HEK293 (cell line): ENCODE data around the gene EMC7.

Experiments
- CTCF ChIA-PET: fragments of 350-600 bp; formaldehyde crosslinking; extraction: SDS; loops from one replicate; lab custom pipeline; 2021; ENCODE audit warnings: antibody characterized with exemption; lab: Yijun Ruan, JAX
- POLR2A ChIA-PET: fragments of 300-600 bp; formaldehyde crosslinking; extraction: SDS; loops from one replicate; lab custom pipeline; 2020; ENCODE audit warnings: antibody characterized with exemption, inconsistent platforms; lab: Yijun Ruan, JAX
- H3K27ac ChIP-seq: fragments of 200-500 bp; sonication (Bioruptor generic); 2 replicates; pipeline ENCODE4 v1.5.1; 2014; ENCODE audit warnings: low read depth, low read length, control low read depth, inconsistent platforms; ENCODE audit errors: extremely low read depth
- H3K36me3 ChIP-seq, 2 experiments: fragments of 200-500 bp in 1 of 2; sonication (Bioruptor generic) in 1 of 2; 1 replicate in 1 of 2; 2 replicates in 1 of 2; pipeline ENCODE4 v1.5.1; 2014 to 2017; ENCODE audit warnings: inconsistent platforms in 2 of 2, low read length in 2 of 2; ENCODE audit not compliant: control insufficient read depth in 2 of 2, insufficient read depth in 1 of 2
- H3K4me1 ChIP-seq: fragments of 200-500 bp; sonication (Bioruptor generic); 2 replicates; pipeline ENCODE4 v1.5.1; 2014; ENCODE audit warnings: mild to moderate bottlenecking, low read length, inconsistent platforms; ENCODE audit not compliant: control insufficient read depth, insufficient read depth
- H3K4me3 ChIP-seq: 2 replicates; pipeline ENCODE4 v1.5.1; 2011; ENCODE audit warnings: low read depth, mild to moderate bottlenecking, control low read depth, low read length, moderate library complexity
- H3K9me3 ChIP-seq: fragments of 200-500 bp; sonication (Bioruptor generic); 2 replicates; pipeline ENCODE4 v1.5.1; 2014; ENCODE audit warnings: low read depth, low read length, inconsistent platforms; ENCODE audit not compliant: control insufficient read depth, insufficient read depth
- MYNN ChIP-seq: fragments of 450-650 bp; formaldehyde crosslinking; IDR thresholded peaks from 2 replicates; pipeline ENCODE4 v1.5.1; 2016; ENCODE audit warnings: missing biosample characterization, missing genetic modification characterization, borderline replicate concordance
- SCRT1 ChIP-seq: fragments of 450-650 bp; formaldehyde crosslinking; IDR thresholded peaks from 2 replicates; pipeline ENCODE4 v1.5.1; 2016; ENCODE audit warnings: missing biosample characterization, missing genetic modification characterization, borderline replicate concordance
- ZBTB17 ChIP-seq: fragments of 450-650 bp; formaldehyde crosslinking; IDR thresholded peaks from 2 replicates; pipeline ENCODE4 v1.5.1; 2016; ENCODE audit warnings: missing biosample characterization, missing genetic modification characterization
- ZBTB21 ChIP-seq: fragments of 450-650 bp; formaldehyde crosslinking; IDR thresholded peaks from 2 replicates; pipeline ENCODE4 v1.5.1; 2017; ENCODE audit warnings: missing biosample characterization, missing genetic modification characterization
- ZFP3 ChIP-seq: fragments of 450-650 bp; formaldehyde crosslinking; IDR thresholded peaks from 2 replicates; pipeline ENCODE4 v1.5.1; 2016; ENCODE audit warnings: low read depth, missing biosample characterization, missing genetic modification characterization
- ZNF112 ChIP-seq: fragments of 450-650 bp; formaldehyde crosslinking; IDR thresholded peaks from 2 replicates; pipeline ENCODE4 v1.5.0; 2017; ENCODE audit warnings: missing biosample characterization, missing genetic modification characterization
- ZNF114 ChIP-seq: fragments of 450-650 bp; formaldehyde crosslinking; IDR thresholded peaks from 2 replicates; pipeline ENCODE4 v1.5.0; 2017; ENCODE audit warnings: missing biosample characterization, missing genetic modification characterization
- ZNF132 ChIP-seq: fragments of 450-650 bp; formaldehyde crosslinking; IDR thresholded peaks from 2 replicates; pipeline ENCODE4 v1.5.1; 2017; ENCODE audit warnings: missing biosample characterization, missing genetic modification characterization, borderline replicate concordance
- ZNF133 ChIP-seq: fragments of 450-650 bp; formaldehyde crosslinking; IDR thresholded peaks from 2 replicates; pipeline ENCODE4 v1.5.1; 2016; ENCODE audit warnings: missing biosample characterization, missing genetic modification characterization
- ZNF184 ChIP-seq: fragments of 450-650 bp; IDR thresholded peaks from 2 replicates; pipeline ENCODE4 v1.5.1; 2018; ENCODE audit warnings: missing biosample characterization, mild to moderate bottlenecking, missing genetic modification characterization
- ZNF221 ChIP-seq: fragments of 450-650 bp; formaldehyde crosslinking; IDR thresholded peaks from 2 replicates; pipeline ENCODE4 v1.5.1; 2017; ENCODE audit warnings: missing biosample characterization, missing genetic modification characterization, borderline replicate concordance
- ZNF23 ChIP-seq: fragments of 450-650 bp; formaldehyde crosslinking; IDR thresholded peaks from 2 replicates; pipeline ENCODE4 v1.5.1; 2016; ENCODE audit warnings: missing biosample characterization, missing genetic modification characterization, borderline replicate concordance
- ZNF266 ChIP-seq: fragments of 450-650 bp; formaldehyde crosslinking; IDR thresholded peaks from 2 replicates; pipeline ENCODE4 v1.5.1; 2016; ENCODE audit warnings: missing biosample characterization, missing genetic modification characterization, low read depth
- ZNF350 ChIP-seq: fragments of 450-650 bp; formaldehyde crosslinking; IDR thresholded peaks from 2 replicates; pipeline ENCODE4 v1.5.0; 2017; ENCODE audit warnings: missing biosample characterization, mild to moderate bottlenecking, missing genetic modification characterization
- ZNF354C ChIP-seq: fragments of 450-650 bp; formaldehyde crosslinking; IDR thresholded peaks from 2 replicates; pipeline ENCODE4 v1.5.1; 2016; ENCODE audit warnings: missing biosample characterization, missing genetic modification characterization, low read depth, borderline replicate concordance
- ZNF404 ChIP-seq: fragments of 450-650 bp; formaldehyde crosslinking; IDR thresholded peaks from 2 replicates; pipeline ENCODE4 v1.5.1; 2017; ENCODE audit warnings: missing biosample characterization, missing genetic modification characterization
- ZNF549 ChIP-seq: fragments of 450-650 bp; IDR thresholded peaks from 2 replicates; pipeline ENCODE4 v1.5.1; 2018; ENCODE audit warnings: missing biosample characterization, missing genetic modification characterization, mild to moderate bottlenecking, inconsistent platforms, moderate library complexity
- ZNF555 ChIP-seq: fragments of 450-650 bp; formaldehyde crosslinking; conservative IDR thresholded peaks from 2 replicates; pipeline ENCODE4 v1.5.1; 2017; ENCODE audit warnings: missing biosample characterization, mild to moderate bottlenecking, missing genetic modification characterization, inconsistent platforms
- ZNF747 ChIP-seq: fragments of 450-650 bp; formaldehyde crosslinking; IDR thresholded peaks from 2 replicates; pipeline ENCODE4 v1.5.1; 2016; ENCODE audit warnings: missing biosample characterization, missing genetic modification characterization
- ZNF792 ChIP-seq: fragments of 450-650 bp; formaldehyde crosslinking; IDR thresholded peaks from 2 replicates; pipeline ENCODE4 v1.5.1; 2016; ENCODE audit warnings: missing biosample characterization, missing genetic modification characterization
- ZNF843 ChIP-seq: fragments of 450-650 bp; formaldehyde crosslinking; IDR thresholded peaks from 2 replicates; pipeline ENCODE4 v1.5.1; 2016; ENCODE audit warnings: missing biosample characterization, missing genetic modification characterization
- TF ChIP-seq, protein P1 (sequence below): fragments of 450-650 bp; formaldehyde crosslinking; IDR thresholded peaks from 2 replicates; pipeline ENCODE4 v1.5.1; 2016; ENCODE audit warnings: missing biosample characterization, missing genetic modification characterization
- TF ChIP-seq, protein P2 (sequence below): fragments of 450-650 bp; formaldehyde crosslinking; IDR thresholded peaks from 2 replicates; pipeline ENCODE4 v1.5.1; 2016; ENCODE audit warnings: missing biosample characterization, missing genetic modification characterization
- TF ChIP-seq, protein P3 (sequence below): fragments of 450-650 bp; formaldehyde crosslinking; IDR thresholded peaks from 2 replicates; pipeline ENCODE4 v1.5.1; 2016; ENCODE audit warnings: missing biosample characterization, missing genetic modification characterization
- TF ChIP-seq, protein P4 (sequence below): fragments of 450-650 bp; formaldehyde crosslinking; IDR thresholded peaks from 2 replicates; pipeline ENCODE4 v1.5.1; 2016; ENCODE audit warnings: missing biosample characterization, missing genetic modification characterization, borderline replicate concordance

EMC7 gene

DNA sequence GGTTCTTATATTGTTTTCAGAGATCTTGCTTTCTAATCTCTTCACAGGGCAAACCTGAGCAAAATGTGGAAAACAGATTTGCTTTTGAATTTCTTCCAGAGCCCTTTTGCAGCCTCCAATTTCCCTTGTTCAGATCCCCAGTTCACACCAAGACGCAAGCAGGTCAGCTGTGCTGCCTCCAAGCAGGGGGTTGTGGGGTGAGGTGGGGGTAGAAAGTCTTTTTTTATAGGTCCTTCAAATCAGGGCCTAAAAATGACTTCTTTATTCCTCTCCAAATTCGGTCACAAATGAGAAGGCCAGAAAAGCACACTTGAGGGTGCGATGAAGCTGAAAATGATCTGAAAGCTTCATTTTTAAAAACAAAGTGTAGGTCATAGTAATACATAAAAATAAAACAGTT, 36.4 kb downstream of the EMC7 start (continued):
- no peak for TF ChIP-seq MYNN (tag by site-specific recombination)
- TF ChIP-seq, protein P1, sequence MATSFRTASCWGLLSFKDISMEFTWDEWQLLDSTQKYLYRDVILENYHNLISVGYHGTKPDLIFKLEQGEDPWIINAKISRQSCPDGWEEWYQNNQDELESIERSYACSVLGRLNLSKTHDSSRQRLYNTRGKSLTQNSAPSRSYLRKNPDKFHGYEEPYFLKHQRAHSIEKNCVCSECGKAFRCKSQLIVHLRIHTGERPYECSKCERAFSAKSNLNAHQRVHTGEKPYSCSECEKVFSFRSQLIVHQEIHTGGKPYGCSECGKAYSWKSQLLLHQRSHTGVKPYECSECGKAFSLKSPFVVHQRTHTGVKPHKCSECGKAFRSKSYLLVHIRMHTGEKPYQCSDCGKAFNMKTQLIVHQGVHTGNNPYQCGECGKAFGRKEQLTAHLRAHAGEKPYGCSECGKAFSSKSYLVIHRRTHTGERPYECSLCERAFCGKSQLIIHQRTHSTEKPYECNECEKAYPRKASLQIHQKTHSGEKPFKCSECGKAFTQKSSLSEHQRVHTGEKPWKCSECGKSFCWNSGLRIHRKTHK (tag by site-specific recombination), result no peak
- TF ChIP-seq ZBTB21 (tag by site-specific recombination), result no peak

DNA sequence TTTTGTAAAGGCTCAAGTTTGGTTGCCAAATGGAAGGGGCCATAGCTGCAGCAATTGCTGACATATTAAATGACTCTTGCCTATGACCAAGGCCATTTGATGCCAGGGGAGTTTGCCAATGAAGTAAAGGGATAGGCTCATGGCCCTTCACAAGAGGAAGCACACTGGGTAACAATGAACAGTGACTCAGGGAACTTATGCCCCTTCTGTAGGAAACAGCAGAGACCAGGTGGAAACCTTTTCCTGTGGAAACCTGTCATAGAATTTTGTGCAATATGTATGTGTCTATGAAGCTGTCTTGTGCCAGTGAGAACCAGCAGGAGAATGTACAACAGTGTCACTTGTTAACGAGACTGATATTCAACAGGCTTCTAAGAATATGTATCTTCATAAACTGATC, 37.2 kb downstream of the EMC7 start:
- no peak overlapping the region for H3K4me3 ChIP-seq
- no peaks in the 10 kb centered on the region for H3K9me3 ChIP-seq
- H3K4me1 ChIP-seq, result no peaks in the 10 kb centered on the region
- H3K36me3 ChIP-seq, result no peaks in the 10 kb centered on the region
- ChIA-PET POLR2A (no interaction called here), CTCF (interaction anchor here (0.6 to 1.2 kb wide), 2 partner anchors 14 to 68 kb away, joined by 3 read pairs; no protein-coding TSS in a partner anchor)
- TF ChIP-seq ZBTB17 (tag by site-specific recombination), result no peak
- TF ChIP-seq ZNF404 (tag by site-specific recombination), result no peak
- TF ChIP-seq ZNF114 (tag by site-specific recombination), result no peak
- no peak for TF ChIP-seq ZNF23 (tag by site-specific recombination)
- TF ChIP-seq ZNF112, result no peak
- no peak for TF ChIP-seq ZNF549 (tag by site-specific recombination)
- no peak for TF ChIP-seq SCRT1 (tag by site-specific recombination)
- no peak overlapping the region for H3K27ac ChIP-seq

DNA sequence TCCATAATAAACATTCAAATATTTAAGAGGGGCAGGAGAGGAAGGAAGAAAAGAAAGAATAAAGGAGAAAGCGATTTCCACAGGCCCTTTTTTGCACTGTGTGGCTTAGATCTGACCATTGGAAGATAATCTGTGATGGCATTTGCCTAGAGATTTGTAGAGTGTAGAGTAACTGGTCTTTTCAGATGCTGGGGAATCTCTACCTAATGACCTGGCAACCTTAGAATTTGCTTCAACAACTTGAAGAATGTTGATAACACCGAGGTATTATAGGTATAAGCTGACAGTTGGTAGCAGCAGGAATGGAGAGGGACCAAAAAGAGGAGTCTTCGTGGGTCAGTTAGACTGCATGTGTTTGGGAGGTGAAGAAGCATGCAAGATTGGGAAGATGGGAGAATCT, 41.7 kb downstream of the EMC7 start:
- CTCF ChIA-PET, result interaction anchor here (0.7 kb wide), 1 partner anchor 332 kb away, joined by 5 read pairs; no protein-coding TSS in a partner anchor
- H3K4me3 ChIP-seq, result no peak overlapping the region
- H3K9me3 ChIP-seq, result no peaks in the 10 kb centered on the region
- POLR2A ChIA-PET, result no interaction called here
- TF ChIP-seq ZNF132 (tag by site-specific recombination) (no peak), ZNF792 (tag by site-specific recombination) (no peak), ZFP3 (no peak), ZNF184 (tag by site-specific recombination) (no peak), ZNF843 (tag by site-specific recombination) (no peak), ZNF133 (no peak), ZNF350 (tag by site-specific recombination) (no peak), ZNF266 (tag by site-specific recombination) (no peak), ZNF747 (tag by site-specific recombination) (no peak), ZNF221 (no peak), ZNF555 (tag by site-specific recombination) (no peak), ZNF354C (tag by site-specific recombination) (no peak)
- TF ChIP-seq, protein P2, sequence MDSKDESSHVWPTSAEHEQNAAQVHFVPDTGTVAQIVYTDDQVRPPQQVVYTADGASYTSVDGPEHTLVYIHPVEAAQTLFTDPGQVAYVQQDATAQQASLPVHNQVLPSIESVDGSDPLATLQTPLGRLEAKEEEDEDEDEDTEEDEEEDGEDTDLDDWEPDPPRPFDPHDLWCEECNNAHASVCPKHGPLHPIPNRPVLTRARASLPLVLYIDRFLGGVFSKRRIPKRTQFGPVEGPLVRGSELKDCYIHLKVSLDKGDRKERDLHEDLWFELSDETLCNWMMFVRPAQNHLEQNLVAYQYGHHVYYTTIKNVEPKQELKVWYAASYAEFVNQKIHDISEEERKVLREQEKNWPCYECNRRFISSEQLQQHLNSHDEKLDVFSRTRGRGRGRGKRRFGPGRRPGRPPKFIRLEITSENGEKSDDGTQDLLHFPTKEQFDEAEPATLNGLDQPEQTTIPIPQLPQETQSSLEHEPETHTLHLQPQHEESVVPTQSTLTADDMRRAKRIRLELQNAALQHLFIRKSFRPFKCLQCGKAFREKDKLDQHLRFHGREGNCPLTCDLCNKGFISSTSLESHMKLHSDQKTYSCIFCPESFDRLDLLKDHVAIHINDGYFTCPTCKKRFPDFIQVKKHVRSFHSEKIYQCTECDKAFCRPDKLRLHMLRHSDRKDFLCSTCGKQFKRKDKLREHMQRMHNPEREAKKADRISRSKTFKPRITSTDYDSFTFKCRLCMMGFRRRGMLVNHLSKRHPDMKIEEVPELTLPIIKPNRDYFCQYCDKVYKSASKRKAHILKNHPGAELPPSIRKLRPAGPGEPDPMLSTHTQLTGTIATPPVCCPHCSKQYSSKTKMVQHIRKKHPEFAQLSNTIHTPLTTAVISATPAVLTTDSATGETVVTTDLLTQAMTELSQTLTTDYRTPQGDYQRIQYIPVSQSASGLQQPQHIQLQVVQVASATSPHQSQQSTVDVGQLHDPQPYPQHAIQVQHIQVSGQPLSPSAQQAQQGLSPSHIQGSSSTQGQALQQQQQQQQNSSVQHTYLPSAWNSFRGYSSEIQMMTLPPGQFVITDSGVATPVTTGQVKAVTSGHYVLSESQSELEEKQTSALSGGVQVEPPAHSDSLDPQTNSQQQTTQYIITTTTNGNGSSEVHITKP (tag by site-specific recombination), result no peak
- TF ChIP-seq, protein P3, sequence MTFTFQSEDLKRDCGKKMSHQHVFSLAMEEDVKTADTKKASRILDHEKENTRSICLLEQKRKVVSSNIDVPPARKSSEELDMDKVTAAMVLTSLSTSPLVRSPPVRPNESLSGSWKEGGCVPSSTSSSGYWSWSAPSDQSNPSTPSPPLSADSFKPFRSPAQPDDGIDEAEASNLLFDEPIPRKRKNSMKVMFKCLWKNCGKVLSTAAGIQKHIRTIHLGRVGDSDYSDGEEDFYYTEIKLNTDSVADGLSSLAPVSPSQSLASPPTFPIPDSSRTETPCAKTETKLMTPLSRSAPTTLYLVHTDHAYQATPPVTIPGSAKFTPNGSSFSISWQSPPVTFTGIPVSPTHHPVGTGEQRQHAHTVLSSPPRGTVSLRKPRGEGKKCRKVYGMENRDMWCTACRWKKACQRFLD (tag by site-specific recombination), result no peak
- TF ChIP-seq, protein P4, sequence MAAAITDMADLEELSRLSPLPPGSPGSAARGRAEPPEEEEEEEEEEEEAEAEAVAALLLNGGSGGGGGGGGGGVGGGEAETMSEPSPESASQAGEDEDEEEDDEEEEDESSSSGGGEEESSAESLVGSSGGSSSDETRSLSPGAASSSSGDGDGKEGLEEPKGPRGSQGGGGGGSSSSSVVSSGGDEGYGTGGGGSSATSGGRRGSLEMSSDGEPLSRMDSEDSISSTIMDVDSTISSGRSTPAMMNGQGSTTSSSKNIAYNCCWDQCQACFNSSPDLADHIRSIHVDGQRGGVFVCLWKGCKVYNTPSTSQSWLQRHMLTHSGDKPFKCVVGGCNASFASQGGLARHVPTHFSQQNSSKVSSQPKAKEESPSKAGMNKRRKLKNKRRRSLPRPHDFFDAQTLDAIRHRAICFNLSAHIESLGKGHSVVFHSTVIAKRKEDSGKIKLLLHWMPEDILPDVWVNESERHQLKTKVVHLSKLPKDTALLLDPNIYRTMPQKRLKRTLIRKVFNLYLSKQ (tag by site-specific recombination), result no peak
- no peaks in the 10 kb centered on the region for H3K36me3 ChIP-seq
- no peak overlapping the region for H3K27ac ChIP-seq
- no peaks in the 10 kb centered on the region for H3K4me1 ChIP-seq
